HG02798 (cell line): ENCODE data around the gene LSAMP.

Source experiments
- ATAC-seq: cut with Tn5 transposase; IDR thresholded peaks from one replicate; pipeline ENCODE4 v1.9.1; 2021; ENCODE audit warnings: mild to moderate bottlenecking; ENCODE audit not compliant: unreplicated experiment, poor library complexity

The LSAMP gene

DNA sequence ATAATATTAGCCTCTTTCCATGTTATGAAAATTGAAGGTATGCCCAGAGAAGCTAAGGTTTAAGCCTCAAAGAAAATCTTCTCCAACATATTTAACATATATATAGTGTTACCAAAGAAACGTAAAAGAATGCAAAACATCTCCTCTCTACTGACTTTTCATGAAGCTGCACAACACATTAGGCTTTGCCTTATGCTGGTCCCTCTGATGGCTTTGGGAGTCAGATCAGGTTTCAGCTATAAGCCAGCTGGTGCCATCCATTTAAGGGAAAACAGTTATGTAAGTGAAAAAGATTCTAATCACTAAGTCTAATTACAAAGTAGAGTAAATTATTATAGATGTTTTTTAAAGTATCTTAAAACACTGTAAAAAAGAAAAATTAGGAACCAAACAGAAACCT lies 410.5 kb downstream of the LSAMP start:
- ATAC-seq: no peak

DNA sequence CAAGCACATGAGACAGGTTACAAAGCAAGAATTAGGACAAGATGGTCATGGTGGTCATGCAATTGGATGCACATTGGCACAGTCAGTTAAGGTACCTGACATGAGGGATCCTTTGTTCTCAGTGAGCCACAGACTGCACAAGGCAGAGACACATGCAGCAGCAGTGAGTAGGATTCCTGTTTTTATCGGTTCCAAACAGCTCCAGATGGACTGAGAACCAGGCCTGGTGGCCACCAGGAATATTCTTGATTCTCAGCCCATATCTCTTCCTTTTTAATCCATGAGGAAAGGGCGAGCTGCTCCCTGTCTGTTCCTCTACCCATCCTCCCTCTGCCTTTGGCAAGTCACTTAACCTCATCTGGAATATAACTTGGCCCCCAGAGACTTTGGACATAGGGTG lies 411.2 kb downstream of the LSAMP start:
- no peak for ATAC-seq

DNA sequence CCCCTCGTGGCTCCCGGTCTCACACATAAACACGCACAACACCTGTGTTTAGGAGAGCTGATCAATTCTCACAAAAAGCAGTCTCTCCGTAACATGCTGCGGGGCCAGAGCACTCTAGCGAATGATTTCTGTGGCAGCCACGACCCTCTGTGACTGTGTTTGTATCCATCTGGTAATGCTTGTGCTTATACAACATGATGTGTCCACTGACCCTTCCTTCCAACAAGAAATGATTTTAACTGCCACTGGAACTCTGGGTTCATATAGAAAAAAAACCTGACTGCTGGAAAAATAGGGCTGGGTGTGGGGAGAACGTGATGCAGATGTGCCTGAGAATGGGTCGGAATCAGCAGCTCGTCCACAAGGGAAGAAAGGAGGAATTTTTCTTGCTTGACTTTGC lies 411.8 kb downstream of the LSAMP start:
- no peak for ATAC-seq

DNA sequence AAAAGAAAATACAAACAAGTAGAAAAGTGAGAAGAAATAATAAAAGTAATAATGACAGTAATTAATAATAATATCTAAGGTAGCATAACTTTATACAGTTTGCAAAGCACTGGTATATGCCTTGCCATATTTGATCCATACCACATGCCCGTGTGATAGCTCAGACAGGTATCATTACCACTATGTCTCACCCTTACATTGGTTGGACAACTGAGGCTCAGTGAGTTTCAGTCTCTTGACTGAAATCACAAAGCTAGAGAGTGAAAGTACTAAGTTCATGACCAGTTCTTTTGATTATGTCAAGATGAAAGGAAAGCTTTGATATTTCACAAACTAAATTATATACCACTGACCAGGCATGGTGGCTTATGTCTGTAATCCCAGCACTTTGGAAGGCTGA lies 413.1 kb downstream of the LSAMP start:
- no peak for ATAC-seq

DNA sequence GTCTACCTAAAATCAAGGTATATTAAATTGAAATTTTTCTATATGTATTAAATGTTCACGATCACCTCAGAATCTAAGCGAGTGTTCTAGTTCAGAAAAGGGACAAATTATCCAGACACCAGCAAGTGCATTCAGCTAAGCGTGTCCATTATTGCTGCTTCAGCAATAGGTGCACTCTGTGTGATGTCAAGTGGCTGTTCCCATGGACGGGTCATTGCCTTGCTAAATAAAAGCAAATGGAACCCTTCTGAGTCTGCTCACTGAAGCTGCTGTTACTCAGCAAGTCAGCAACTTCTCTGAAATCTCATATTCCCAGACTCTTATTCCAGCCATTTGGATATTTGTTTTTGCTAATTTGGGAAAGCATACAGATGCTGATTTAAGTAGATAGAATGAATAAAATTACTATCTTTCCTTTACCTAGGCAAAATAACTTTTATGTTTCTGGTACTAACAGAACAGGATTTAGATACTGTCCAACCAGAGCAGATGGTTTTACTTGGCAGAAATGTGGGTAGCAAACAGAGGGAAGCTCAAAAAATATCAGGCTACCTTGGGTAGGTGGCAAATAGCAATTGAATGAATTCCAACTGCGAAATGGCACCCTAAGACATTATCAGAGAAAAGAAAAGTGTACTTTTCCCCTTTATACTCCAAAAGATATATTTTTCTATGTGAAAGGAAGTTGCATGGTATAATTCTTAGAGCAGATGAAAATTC lies 415.0 kb downstream of the LSAMP start:
- no peak for ATAC-seq

DNA sequence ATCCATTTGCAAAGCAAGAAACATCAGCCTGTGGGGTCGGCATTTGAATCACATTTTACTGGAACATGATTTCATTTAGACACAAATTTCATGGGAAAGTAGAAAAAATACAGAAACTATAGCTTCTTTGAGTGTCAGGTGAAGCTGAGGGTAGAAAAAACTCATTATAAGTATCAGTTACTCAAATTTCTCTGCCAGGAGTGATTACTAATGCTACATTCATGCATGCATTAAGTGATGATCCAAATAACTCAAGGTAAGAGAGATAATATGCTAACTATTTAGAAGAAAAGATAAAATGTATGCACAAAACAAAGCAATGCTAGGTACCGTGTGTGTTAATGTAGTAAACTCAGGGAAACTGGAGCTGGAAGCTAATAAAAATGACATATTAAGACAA lies 416.0 kb downstream of the LSAMP start:
- no peak for ATAC-seq

DNA sequence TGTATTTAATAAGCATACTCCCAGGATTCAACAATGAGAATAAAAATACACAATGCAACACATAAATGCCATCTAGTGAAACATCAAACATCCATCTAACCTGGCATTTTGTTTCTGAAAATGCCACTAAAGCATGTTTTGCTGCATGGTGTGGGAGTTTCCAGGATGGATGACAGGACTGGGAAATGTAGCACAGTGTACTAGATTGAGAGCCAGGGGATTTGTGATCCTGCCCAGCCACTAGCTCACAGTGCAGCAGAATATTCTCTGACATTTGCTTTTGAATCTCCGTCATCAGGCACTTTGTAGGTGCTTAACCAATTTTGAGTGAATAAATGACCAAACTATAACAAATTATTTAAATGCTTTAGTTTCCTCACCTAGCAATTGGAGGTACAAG lies 417.1 kb downstream of the LSAMP start:
- ATAC-seq: no peak

DNA sequence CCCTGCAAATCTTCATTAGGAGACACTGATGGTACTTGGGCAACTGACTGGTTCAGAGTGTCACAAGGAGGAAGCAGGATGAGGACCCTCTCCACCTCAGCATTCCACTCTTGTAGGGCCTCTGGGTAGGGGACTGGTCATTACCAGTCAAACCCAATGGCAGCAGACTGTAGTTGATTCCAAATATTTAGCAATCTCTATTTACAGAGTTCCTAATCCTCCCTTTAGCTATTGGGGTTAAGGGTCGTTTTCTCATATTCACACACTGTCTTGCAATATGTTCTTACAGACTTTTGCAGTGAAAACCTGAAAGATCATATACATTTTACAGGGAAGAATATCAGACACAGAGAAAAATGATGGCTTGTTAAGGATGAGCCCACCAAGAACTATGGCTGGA lies 424.3 kb downstream of the LSAMP start:
- ATAC-seq: no peak

DNA sequence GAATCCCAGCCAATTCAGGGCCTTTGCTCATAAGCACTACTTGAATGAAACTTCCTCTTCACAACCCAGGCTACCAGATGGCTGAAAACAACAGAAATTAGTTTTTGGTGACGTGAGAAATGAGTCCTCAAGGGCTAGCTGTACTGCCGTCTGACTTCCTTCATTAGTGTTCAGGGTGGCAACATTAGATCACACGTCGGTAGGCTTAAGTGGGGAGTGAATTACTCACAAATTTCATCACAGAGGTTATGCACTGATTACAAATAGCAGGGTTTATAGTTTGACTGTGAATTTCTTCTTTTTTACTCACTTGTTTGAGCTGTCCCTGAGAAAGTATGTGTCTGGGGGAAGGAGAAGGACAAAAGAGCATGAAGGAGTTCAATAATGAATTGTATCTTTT lies 424.8 kb downstream of the LSAMP start:
- peak; percentile 71 for ATAC-seq

DNA sequence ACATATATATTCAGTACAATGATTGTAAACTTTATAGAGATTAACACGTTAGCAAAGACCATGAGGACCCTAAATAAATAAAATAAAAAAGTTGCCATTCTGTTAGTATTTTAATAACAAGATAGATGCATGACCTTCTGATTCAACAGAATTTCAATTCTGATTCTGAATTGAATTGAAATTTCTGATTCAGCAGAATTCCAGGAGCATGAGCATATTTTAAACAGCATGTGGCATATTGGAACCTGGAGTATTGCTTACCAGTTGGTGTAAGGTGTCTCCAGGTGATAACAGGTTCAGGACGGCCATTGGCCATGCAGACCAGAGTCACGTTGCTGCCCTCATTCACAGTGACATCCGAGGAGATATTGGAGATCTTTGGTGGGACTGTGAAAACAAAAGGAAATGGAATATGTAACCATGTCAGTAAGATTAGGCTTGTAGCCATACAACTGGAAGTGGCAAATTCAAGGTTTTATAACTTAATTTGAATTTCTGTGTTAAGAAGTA lies 426.0 kb downstream of the LSAMP start:
- no peak for ATAC-seq

DNA sequence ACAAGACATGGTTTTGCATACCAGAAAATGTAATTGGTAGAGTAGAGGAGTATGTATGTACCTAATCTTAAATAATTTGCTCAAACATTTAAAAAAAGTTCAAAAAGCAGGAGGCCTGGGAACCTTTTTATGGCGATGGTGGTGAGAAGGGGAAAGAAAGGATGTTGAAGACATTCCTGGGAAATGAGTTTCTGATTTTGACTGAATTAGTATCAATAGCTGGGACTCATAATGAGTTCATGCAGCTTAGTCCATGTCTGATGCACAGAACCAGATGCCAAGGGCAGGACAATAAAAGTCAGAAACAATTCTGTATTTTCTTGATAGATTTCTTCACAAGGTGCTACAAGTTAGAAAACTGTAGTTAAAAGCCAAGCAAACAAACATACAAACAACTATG lies 426.6 kb downstream of the LSAMP start:
- no peak for ATAC-seq

DNA sequence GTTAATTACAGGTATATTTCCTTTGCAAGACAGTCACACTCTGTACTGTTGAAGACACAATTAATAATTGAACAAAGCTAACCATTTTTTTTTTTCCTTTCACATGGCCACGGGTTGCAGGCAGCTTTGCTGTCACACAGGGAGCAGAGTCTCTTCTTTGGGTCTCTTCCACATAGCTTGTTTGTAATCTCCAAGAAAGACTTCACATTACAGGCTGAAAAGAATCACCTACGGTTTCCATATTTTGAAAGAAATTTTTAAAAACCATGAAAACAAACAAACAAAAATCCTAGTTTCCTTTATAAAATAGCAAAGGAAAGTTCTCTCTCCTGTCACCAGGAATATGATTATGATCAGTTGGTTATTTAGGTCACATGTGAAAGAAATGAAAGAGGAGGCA lies 429.4 kb downstream of the LSAMP start:
- ATAC-seq: no peak

DNA sequence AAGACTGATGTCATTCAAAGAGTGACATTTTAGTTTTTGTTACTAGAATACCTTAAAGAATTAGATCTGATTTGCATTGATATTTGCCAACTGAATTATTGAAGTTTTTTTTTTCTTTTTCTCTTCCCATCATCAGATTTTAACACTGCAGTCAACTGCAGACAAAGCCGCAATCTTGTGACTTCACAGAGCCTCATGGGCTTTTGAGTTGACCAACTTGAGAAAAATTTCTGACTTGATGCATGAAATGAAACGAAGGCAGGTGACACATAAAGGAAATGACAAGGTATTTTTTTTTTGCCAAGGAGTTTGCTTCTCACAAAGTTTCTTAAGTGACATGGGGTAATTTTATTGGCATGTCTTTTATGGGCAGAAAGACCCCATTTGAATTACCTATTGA lies 438.3 kb downstream of the LSAMP start:
- ATAC-seq: no peak

DNA sequence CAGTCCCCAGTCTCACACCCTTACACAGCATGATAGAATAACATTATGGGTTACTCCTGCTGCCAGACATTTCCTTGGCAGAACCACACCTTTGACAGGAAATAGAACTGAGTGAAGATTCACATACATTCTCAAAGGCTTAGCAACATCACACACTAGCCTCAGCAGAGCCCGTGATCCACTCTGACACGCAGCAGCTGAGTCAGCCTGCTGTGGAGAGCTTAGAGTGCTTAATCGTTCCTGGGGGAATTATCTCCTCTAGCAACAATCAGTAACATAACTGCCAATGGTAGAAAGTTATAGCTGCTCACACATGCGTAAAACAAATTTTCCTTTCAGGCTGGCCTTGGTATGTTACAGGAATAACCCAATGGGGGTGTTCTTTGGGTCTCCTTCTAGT lies 439.9 kb downstream of the LSAMP start:
- ATAC-seq: no peak

DNA sequence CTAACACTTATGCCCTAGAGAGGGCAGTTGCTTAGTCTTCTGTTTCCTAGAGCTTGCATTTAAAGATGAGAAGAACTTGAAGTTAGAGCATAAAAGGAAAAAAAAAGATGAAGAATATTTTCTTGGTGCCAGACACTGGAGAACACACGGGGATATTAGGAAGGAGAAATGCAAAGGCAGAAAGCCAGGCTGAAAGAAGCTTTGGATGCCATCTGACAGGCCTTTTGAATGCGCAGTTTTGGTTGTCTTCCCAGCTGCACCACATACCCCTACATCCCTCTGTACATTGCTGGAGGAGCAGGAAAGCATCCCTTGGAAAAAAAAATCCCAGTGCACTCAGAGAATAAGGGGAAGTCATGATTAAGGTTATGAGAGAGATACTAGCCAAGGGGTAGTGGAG lies 443.1 kb downstream of the LSAMP start:
- no peak for ATAC-seq

DNA sequence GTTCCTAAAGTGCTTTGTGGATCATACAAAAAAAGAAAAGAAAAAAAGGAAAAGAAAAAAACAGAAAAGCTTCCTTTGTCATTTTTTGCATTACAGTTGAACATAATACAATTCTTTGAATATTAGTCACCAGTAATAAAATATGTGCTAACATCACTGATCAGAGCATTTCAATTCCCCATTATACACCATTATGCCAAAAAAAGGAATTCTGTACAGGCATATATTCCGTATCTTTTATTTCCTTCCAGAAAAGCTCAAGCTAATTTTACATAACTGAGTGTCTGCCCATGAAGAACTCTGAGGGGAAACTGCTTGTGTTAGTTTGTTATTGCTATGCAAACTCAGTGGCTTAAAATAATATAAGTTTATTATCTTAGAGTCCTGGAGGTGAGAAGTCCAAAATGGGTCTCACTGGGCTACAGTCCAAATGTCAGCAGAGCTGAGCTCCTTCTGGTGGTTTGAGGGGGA lies 444.1 kb downstream of the LSAMP start:
- ATAC-seq: no peak

DNA sequence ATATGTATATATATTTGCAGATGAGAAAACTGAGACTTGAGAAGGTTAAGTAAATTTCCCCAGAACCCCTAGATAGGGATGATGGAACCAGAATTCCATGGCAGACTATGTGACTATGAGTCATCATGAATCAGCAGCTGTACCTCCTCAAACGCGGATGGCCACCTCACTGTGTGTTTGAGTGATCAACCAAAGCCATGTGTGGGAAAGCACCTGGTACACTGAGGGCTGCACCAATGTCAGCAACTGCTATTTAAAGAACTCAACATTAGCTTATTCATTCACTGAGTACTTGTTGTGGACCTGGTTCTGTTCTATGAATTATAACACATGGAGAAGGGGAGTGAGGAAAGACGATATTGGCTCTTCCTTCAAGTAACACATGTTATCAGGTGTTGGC lies 445.0 kb downstream of the LSAMP start:
- ATAC-seq: peak; percentile 90

DNA sequence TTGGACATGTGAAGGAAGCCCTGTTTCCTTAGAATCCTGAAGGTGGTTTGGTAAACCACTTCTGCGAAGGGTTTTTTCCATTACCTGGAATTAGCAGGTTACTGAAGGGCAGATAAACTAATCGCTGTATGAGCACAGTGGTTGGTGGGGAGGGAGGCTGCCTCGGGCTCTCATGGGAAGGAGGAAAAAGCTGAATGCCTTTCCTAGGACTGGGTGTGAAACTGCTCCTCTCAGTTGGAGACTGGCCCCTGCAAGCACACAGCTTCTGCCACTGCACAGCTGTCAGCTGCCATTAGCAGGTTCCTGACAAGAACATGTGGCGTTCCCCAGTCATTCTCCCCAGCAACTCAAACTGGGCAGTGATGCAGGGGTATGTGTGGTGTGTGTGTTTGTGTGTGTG lies 445.7 kb downstream of the LSAMP start:
- no peak for ATAC-seq

DNA sequence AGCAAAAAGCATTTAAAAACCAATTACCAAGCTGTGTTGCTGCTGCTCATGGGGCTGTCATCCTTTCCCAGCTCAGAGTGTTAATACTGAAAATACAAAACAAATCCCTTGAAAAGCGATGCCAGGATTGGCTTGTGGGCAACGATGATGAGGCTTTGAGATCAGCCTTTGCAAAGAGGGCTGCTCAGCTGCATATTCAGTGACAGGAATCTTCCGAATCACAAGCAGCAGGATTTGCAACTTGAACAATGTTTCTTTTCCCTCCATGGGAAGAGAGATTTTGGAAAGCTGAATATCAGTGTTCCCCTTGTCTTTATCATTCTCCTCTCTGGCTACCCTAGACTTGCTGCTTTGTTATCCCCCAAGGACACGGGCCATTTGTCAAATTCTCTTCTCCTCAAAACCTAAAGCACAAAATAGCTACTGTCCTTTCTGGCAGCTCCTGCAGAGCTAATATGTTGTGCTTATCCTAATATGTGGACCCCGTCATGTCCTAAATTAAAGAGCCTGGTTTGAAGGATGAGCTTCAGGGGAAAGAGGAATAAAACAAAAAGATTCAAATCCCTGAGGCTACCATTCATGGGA lies 446.2 kb downstream of the LSAMP start:
- no peak for ATAC-seq

DNA sequence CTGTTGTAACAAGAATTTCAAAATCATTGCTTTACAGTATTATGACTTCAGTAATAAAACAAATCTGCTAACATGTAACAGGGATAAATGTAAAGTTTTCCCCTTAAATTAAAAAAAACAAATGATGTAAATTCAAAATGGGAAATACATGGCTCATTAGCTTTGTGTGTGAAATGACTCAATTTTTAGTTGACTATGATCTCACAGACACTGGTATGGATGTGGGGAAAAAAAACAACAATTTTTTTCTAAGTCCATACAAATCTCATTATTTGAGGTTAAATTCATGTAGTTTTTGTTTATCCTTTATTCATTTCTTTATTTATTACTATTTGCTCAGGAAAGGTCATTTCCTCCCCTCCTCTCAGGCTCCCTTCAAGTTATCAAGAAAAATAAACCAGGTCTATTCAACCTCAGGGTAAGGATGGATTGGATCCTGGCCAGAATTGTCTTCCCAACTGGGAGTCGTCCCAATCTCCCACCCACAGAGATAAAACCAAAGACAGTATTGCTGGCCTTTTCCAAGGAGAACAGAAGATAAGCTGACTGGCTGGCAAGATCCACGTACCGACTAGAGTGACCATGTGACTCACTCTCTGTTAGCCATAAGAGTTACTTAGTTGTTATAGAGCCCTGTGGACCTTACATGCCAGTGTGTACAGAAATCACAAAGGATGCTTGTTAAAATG lies 448.7 kb downstream of the LSAMP start:
- no peak for ATAC-seq

DNA sequence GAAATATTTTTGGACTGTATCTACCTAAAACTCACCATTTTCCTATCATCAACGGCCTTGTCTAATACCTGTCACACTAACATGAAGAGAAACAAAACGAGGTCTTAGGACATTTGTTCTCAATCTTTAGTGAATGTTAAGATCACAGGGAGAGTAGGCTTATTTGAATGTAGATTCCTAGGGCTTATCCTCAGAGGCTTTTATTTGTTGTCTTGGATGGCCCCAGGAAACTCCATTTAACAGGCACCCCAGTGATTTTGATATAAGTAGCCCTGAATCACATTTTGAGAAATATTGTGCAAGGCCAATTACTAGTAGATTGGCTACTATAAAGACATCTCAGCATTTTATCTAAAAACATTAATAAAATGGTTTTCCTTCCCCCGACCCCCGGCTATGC lies 454.6 kb downstream of the LSAMP start:
- no peak for ATAC-seq
